ENCODE results near the gene SHE.

DNA sequence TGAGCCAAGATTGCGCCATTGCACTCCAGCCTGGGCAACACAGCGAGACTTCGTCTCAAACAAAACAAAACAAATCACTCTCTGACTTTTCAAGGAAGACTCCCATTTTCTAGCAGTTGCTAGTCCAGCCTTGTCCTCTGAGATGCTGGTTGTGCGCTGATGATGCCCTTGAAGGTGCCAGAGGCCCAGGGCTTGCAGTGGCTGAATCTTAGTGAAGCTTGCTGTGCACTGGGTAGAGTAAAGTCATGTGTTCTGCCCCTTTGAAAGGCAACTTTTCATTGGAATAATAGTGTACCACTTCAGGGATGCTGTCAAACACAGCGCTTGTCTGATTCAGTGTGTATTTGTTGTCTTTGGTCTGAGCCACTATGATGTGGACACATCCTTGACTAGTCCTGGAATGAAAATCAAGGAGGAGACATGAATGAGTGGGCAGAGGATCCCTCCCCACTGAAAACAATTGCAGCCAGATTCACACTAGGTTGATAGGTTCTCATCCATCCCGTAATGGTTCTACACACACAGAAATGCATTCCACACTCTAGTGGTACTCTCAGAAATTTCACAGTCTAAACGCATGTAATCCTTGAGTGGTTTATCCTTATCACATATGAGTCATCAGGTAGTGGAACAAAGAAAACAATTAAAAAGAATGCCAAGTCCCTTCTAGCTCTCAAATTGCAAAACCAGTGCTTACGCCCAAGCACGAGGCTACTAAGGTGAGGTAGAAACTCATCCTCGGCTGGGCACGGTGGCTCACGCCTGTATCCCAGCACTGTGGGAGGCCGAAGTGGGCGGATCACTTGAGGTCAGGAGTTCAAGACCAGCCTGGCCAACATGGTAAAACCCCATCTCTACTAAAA is 18.0 kb downstream of the SHE start:
- TF ChIP-seq, protein P1, sequence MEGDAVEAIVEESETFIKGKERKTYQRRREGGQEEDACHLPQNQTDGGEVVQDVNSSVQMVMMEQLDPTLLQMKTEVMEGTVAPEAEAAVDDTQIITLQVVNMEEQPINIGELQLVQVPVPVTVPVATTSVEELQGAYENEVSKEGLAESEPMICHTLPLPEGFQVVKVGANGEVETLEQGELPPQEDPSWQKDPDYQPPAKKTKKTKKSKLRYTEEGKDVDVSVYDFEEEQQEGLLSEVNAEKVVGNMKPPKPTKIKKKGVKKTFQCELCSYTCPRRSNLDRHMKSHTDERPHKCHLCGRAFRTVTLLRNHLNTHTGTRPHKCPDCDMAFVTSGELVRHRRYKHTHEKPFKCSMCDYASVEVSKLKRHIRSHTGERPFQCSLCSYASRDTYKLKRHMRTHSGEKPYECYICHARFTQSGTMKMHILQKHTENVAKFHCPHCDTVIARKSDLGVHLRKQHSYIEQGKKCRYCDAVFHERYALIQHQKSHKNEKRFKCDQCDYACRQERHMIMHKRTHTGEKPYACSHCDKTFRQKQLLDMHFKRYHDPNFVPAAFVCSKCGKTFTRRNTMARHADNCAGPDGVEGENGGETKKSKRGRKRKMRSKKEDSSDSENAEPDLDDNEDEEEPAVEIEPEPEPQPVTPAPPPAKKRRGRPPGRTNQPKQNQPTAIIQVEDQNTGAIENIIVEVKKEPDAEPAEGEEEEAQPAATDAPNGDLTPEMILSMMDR (conservative IDR thresholded peaks at IDR 0.05; ENCODE audit: low read length): no peak
- TF ChIP-seq EZH2phosphoT487 (IDR thresholded peaks at IDR 0.05; ENCODE audit: borderline replicate concordance): no peak

Data from Loucy (cell line).